GM18861 (cell line): ENCODE results near the gene GMPPA.
A peak's percentile ranks its signal among the peaks of the same experiment; 100 is the strongest.

ENCODE experiments used
- ATAC-seq: cut with Tn5 transposase; IDR thresholded peaks from one replicate; pipeline ENCODE4 v1.9.1; 2021; ENCODE audit not compliant: unreplicated experiment

Gene GMPPA

DNA sequence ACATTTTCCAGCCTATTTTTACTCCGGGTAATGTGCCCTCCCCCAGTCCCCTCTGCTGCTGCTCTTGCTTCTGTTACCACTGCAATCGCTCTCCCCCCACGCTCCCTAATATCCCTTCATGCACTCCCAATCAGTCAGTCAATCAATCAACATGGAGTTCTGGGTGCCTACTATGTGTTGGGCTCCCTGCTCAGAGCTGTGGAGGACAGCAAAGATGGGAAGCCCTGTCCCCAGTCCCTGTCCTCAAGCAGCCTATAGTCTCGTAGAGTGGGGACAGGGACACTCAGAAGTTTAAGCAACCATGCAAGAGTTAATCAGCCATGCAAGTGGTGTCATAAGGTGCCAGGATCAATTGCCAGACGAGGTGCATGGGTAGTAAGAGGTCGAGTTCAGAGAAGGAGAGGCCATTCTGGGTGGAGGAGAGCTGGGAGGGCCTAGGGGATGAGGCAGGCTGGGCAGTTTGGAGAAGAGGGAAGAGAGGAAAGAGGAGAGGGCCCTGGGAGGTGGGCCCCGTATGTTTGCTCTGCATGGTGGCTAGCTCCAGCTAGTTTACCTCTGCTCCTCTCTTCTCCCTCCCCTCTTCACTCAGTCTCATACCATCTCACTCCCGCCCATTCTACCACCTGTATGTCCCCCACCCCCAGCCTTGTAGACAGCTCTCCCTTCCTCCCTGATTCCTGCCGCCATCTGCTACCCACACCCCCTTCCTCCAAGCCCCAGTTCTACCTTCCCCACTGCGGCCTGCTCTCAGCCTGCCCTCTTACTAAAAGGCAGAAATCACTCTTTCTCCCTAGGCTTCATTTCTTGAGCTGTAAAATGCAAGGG, 19.5 kb downstream of the GMPPA start:
- no peak for ATAC-seq

DNA sequence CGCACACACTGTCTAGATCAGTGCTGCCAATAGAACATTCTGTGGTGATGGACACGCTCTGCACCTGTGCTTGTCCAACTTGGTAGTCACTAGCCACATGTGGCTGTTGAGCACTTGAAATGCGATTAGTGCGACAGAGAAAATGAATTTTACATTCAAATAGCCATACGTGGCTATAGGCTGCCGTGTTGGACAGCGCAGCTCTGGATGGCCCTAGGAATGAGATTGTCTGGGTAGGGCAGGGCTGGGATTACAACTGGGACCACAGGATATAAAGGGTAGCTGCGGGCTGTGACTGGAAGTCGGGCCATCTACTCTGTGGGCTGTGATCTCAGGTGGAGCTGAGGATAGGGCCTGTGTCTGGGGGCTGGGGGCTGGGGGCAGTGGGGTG, 20.8 kb downstream of the GMPPA start:
- no peak for ATAC-seq

DNA sequence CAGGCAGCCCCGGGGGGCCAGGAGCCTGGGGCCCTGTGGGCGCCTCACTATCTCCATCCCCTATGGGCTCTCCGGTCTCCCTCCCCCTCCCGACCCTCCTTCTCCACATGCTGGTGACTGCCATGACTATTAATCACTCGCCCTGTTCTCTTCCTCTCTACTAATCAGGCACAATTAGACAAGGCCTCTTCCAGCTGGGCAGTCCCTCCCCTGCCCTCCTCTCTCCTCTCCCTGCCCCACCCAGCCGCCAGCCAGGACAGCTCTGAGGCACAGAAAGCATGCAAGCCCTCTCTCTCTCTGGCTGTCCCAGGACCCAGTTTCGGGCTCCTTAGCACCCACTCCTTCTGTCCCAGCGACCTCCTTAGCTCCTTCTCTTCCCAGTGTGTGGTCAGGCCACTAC, 21.4 kb downstream of the GMPPA start:
- no peak for ATAC-seq

- no peak for ATAC-seq
Observed at GRCh38 chr2:219521066-219521880, 22.6 kb downstream of the GMPPA start.

GRCh38 chr2:219522111-219523030, 23.7 kb downstream of the GMPPA start:
- ATAC-seq, result no peak

DNA sequence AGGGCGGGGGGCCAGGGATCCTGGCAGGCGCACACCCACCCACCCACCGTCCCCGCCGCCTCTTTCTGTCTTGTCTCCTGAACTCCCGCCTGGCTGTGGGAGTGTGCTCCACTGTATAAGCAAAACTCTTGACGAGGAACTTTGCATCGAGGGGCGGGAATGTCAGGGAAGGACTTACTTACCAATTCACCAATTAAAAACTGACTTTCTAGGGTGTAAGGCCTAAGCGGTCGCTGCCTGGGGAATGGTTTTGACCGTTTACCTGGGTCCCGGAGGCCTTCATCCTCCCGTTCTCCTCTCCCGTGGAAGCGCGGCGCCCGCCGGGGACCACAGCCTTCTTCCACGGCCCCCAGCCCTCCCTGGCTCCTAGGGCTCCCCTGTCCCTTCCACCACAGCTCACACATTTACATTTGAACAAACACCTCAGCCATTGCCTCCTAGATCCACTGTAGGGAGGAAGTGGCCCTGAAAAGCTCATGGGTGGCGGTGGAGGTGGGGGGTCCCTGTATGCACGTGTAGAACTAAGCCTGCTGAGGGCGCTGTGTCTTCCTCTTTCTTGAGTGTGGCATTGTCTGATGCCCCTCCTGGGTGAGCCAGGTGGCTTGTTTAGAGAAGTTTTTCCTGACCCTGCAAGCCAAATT, 24.5 kb downstream of the GMPPA start:
- no peak for ATAC-seq

DNA sequence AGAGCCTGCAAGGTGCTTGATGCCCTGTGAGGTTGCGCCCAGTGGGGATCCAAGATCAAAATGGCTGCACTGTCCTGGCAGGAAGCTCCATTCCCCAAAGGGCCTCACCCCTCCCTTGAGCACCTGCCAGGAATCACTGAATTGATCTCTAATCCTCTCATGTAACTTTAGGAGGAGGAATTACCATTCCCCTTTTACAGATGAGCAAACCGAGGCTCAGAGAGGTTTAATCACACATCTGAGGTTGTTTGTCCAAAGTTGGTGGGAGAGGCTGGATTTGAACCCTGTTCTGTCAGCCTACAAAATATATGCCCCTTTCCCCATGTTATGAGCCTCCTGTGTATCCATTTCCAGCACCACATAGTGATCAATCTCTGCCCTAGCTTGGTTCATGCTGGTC, 26.1 kb downstream of the GMPPA start:
- no peak for ATAC-seq

- ATAC-seq, result no peak
Observed at GRCh38 chr2:219525533-219526232, 27.0 kb downstream of the GMPPA start.

DNA sequence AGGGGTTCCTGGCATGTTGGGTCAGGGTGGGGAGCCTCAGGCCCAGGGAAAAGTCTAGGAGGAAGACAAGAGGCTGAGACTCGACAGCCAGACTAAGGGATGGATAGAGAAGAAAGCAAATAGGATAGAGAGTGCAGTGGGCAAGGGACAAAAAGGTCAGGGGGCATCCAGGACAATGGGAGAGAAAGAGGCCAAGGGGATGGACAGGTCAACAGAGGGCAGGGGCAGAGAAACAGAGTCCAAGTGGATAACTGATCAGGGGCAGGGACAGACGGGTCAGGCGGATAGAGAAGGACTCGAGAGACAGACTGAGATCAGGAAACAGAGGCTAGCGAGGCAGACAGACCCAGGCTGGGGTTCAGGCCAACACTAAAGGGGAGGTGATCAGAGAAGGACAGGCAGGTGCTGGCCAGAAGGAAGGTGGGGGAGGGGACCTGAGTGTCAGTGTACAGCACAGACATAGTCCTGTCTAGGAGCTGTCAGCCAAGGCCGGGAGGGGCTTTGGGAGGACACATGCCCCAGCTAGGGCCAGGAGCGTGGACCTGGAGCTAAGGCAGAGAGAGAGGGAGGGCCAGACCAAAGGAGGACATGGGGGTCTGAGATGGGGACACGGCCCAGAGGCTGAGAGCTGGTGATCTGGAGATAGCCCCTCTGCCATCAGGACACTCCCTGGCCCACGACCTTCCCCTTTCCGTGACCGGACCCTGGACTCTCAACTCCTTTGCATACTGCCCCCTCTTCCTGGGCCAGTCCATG, 27.8 kb downstream of the GMPPA start:
- no peak for ATAC-seq

DNA sequence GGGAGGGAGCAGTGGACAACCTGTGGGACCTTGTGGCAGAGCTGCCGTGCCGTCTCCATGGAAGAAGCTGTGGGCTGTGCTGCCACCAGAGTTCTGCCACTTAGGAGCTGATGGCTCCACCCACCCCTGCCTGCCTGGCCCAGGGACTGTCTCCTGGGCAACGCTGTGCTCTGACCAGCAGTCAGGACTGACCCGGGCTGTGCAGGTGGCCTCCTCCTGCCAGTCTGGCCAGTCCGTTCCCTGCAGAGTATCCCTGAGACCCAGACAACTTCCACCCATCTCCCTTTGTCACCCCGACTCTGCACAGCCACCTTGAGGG, 28.3 kb downstream of the GMPPA start:
- no peak for ATAC-seq

DNA sequence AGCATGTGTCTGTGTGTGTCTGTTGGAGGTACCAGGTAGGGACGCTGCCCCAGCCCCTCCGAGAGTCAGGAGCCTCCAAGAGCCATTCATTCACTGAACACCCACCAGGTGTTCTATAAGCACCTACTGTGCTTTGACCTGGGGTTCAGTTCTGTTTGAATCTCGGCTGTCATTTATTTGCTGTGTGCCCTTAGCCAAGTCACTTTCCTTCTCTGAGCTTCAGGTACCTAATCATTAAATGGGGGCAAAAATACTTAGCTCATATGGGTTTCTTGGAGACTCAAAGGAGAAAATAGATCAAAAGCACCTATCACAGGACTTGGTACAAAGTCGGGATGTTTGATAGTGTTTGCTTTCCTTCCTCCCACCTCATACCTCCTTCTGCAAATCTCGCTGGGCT, 28.8 kb downstream of the GMPPA start:
- ATAC-seq, result no peak

DNA sequence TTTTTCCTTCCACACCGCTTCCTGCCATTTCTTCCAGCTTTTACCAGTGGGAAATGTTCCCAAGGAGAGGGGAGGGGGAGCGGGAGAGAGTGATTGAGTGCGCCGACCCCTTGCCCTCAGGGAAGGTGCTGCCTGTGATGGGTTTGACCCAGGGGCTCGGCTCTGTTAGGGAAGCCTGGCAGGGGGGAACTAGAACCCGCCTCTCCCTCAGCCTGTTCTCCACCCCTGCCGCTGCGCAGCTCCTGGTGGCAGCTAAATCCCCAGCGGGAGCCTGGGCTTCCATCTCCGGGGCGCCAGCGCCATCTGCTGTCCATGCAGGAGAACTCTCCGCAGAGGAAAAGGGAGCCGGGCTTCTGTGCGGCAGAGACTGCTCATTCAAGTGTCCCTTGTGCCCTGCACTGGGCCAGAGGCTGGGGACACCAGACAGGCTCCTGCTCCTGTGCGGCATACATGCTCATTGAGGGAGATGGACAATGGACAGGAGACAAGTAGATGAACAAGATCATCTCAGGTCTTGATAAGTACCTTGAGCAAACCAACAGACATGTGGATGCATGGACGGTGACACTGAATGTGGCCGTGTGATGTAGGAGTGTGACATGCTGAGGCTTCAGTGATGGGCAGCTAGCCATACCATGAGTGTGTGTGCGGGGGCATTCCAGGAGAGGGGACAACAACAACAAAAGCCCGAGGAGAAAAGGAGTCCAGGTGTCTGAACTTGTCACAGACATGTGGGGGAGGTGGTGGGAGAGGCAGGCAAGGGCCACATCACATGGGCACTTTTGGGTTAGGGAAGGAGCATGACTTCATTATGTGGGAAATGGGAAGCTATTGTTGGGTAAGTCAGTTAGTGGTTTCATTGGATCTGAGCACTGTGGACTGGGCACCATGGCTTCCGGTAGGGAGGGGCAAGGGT, 31.6 kb downstream of the GMPPA start:
- peak; percentile 69 for ATAC-seq

DNA sequence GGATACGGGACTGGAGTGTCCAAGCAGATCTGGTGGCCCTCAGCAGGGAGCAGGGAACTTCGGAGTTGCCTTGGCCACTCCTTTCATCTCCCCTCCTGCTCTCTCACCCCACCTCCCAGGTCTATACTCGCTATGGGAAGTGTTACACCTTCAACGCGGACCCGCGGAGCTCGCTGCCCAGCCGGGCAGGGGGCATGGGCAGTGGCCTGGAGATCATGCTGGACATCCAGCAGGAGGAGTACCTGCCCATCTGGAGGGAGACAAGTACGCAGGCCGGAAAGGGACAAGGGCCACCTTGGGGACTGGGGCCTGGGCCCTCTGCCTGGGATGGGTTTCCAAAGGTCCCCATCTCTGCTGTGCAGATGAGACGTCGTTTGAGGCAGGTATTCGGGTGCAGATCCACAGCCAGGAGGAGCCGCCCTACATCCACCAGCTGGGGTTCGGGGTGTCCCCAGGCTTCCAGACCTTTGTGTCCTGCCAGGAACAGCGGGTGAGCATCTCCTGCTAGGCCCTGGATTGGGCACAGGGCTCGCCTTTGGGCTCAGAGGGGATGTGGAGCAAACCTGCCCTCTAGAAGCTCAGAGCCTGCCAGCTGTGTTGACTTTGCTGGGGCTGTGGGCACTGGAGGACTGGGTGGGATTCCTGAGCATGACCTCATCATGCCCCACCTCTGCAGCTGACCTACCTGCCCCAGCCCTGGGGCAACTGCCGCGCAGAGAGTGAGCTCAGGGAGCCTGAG, 33.1 kb downstream of the GMPPA start:
- no peak for ATAC-seq

- ATAC-seq, result no peak
Observed at GRCh38 chr2:219532378-219532649, 33.6 kb downstream of the GMPPA start.

DNA sequence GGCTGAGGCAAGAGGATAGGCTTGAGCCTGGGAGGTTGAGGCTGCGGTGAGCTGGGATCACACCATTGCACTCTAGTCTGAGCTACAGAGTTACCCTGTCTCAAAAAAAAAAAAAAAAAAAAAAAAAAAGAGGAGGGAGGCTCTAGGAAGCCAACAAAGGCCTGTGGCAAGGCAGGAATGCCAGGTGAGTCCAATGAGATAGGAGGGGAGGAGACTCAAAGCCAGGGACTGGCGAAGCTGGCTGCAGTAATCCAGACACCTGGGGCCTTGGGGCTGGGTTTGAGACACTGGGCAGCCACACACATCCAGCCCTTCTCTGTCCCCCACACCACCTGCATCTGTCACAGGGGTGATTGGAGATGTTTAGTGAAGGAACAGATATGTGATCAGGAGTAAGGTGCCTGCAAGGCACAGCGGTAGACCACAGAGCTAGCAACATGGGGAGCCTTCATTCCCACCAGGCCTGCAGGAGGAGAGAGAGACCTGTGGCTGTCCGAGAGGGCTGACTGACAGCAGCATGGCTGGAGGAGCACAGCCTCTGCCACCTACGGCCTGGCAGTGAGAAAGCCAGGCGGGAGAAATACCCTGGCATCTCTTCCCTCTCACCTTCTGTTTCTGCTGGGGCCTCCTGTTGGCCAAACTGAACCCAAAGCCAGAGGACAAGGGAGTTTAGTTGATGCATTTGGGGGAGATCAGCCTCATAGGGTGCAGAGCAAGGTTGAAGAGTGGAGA, 35.4 kb downstream of the GMPPA start:
- no peak for ATAC-seq

- ATAC-seq, result no peak
Observed at GRCh38 chr2:219536425-219536824, 37.7 kb downstream of the GMPPA start.

DNA sequence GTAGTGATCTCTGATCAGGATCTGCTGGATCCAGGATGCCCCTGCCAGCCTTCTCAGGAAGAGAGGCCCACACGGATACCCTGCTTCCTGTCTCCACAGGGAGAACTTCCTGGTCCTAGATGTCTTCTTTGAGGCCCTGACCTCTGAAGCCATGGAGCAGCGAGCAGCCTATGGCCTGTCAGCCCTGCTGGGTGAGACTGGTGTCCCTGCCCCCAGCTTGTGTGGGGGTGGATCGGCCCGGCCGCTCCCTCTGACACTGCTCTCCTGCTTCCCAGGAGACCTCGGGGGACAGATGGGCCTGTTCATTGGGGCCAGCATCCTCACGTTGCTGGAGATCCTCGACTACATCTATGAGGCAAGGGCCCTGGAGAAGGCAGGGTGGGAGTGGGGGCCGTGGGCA, 38.3 kb downstream of the GMPPA start:
- ATAC-seq, result no peak
